GM20000 (cell line): Measurements from ENCODE around the gene CFAP61.

Source experiments
- DNase-seq: peaks from one replicate; pipeline ENCODE4 v3.0.0; 2012; ENCODE audit warnings: low spot score
- CTCF ChIP-seq: IDR thresholded peaks from 2 replicates; pipeline ENCODE4 v1.5.1; 2012; ENCODE audit warnings: mild to moderate bottlenecking, control low read depth; ENCODE audit errors: extremely low read depth, missing control alignments

CFAP61 gene

GRCh38 chr20:20370094-20370575 lies 317.8 kb downstream of the CFAP61 start:
- no peak for TF ChIP-seq CTCF

GRCh38 chr20:20371083-20371482 lies 318.8 kb downstream of the CFAP61 start:
- DNase-seq: no peak
- TF ChIP-seq CTCF: no peak

More at GRCh38 chr20:20370094-20370575, 317.8 kb downstream of the CFAP61 start:
- DNase-seq: no peak

GRCh38 chr20:20371681-20372080 lies 319.3 kb downstream of the CFAP61 start:
- TF ChIP-seq CTCF: no peak

GRCh38 chr20:20373091-20373571 lies 320.8 kb downstream of the CFAP61 start:
- no peak for TF ChIP-seq CTCF
- no peak for DNase-seq

More at GRCh38 chr20:20371681-20372080, 319.3 kb downstream of the CFAP61 start:
- no peak for DNase-seq

- TF ChIP-seq CTCF: no peak
- DNase-seq: no peak
These were observed 323.5 kb downstream of the CFAP61 start for GRCh38 chr20:20375862-20376261.

GRCh38 chr20:20386192-20386591 lies 333.9 kb downstream of the CFAP61 start:
- DNase-seq: no peak

GRCh38 chr20:20390393-20390792 lies 338.1 kb downstream of the CFAP61 start:
- TF ChIP-seq CTCF: no peak
- DNase-seq: no peak

More at GRCh38 chr20:20386192-20386591, 333.9 kb downstream of the CFAP61 start:
- no peak for TF ChIP-seq CTCF
